IPS-20b (cell line): Measurements from ENCODE around the gene TRPV3.

Experiments used
- H3K27ac ChIP-seq: one replicate; pipeline ENCODE4 v1.5.1; 2013; ENCODE audit warnings: low read length
- H3K27me3 ChIP-seq: 2 replicates; pipeline ENCODE4 v1.6.1; 2013; ENCODE audit warnings: mild to moderate bottlenecking, low read length, inconsistent platforms; ENCODE audit not compliant: insufficient read depth
- H3K36me3 ChIP-seq: 2 replicates; pipeline ENCODE4 v1.6.1; 2013; ENCODE audit warnings: low read depth, mild to moderate bottlenecking, inconsistent platforms, low read length, moderate library complexity; ENCODE audit not compliant: insufficient read depth
- H3K4me1 ChIP-seq: 2 replicates; pipeline ENCODE4 v1.6.1; 2013; ENCODE audit warnings: mild to moderate bottlenecking, control low read depth, inconsistent platforms, low read length, moderate library complexity; ENCODE audit not compliant: insufficient read depth
- H3K4me3 ChIP-seq: 2 replicates; pipeline ENCODE4 v1.5.1; 2013; ENCODE audit warnings: mild to moderate bottlenecking, low read length, inconsistent platforms
- H3K9ac ChIP-seq: 2 replicates; pipeline ENCODE4 v1.6.1; 2013; ENCODE audit warnings: low read depth, mild to moderate bottlenecking, inconsistent platforms, low read length, moderate library complexity
- H3K9me3 ChIP-seq: 2 replicates; pipeline ENCODE4 v1.6.1; 2013; ENCODE audit warnings: mild to moderate bottlenecking, low read depth, low read length, inconsistent platforms; ENCODE audit not compliant: insufficient read depth

The TRPV3 gene

DNA sequence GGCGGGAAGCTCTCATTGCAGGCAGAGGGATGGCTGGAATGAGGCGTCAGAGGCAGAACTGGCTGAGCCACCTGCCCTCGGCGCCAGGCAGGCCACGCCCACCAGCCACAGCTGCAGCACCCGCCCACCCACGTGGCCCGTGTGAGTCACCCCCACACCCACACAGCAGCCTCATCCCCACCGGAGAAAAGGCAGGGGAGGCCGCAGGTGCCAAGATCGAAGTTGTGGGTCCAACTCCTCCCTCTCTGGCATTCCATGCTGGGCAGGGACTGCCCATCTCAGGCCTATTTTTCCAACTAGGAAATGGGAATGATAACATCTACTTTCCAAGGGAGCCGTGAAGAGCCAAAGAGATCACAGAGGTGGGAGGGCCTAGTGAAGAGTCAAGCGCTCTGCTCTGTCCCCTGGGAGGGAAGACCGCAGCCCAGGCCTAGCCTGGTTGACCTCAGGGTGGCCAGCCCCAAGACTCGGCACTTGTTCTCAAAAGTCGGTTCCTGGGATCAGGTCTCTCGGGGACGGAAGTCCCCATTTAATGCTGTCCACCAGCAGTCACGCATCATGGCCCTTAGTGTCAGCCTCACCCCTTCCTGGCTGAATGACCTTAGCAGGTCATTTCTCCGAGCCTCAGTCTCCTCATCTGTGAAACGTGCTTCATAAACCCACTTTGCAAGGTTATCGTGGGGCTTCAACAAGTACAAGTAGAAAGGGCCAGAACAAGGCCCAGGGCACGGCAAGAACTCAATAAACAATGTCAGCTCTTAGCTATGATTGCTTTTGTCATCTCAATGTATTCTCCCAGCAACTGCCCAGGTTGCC, at the start of gene TRPV3:
Gene TRPV3, minus strand, starts transcription at position 45 of the 816 bp plus-strand sequence. CDS start 2,962 bp downstream, outside the sequence.
- Histone ChIP-seq H3K9ac (no peak within 1 kb of the TSS), H3K4me1 (no peaks in the 10 kb centered on the region), H3K27me3 (no peaks in the 10 kb centered on the region), H3K9me3 (no peaks in the 10 kb centered on the region), H3K36me3 (no peaks in the 10 kb centered on the region), H3K4me3 (no peak within 1 kb of the TSS), H3K27ac (no peak within 1 kb of the TSS)

- no peak overlapping the region for H3K9ac ChIP-seq
- no peak overlapping the region for H3K27ac ChIP-seq
- H3K4me3 ChIP-seq: no peak overlapping the region
- no peaks in the 10 kb centered on the region for H3K27me3 ChIP-seq
- H3K4me1 ChIP-seq: no peaks in the 10 kb centered on the region
- no peaks in the 10 kb centered on the region for H3K9me3 ChIP-seq
- H3K36me3 ChIP-seq: peaks cover 23% of the 10 kb centered on the region
These were observed 46.3 kb upstream of the TRPV3 start for GRCh38 chr17:3603870-3604259.

DNA sequence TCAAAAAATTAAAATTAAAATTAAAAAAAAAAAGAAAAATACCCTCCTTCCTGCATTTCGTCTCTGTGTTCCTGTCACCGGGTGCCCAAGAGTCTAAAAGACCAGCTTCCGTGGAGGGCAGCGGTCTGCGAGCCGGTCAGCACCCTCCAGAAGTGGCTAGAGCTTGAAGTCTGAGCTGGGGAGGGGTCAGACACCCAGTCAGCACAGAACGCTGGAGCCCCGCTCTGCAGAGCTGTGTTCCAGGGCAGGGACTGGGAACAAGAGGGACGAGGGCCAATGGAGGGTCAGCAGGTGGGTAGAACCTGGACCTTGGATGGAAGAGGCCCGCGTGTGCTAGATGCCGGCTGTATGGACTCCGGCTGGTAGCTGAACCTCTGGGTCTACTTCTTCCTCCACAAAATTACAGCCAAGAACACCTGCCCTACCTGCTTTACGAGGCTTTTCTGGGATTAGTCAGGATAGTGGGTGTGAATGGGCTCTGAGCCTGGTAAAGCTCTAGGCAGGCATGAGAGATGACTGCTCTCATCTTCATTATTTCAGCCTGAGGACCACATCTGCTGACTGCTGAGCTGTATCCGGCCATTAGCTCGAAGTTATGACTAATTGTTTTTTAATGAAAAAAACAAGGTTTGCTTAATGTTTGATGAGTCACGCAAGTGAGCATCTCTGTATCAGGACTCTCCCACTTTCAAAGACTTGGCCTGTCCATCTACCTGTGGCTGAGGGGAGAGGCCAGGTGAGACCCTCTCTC, 45.7 kb upstream of the TRPV3 start:
- Histone ChIP-seq H3K27me3 (no peaks in the 10 kb centered on the region), H3K36me3 (peaks cover 17% of the 10 kb centered on the region), H3K9ac (no peak overlapping the region), H3K27ac (no peak overlapping the region), H3K4me1 (no peaks in the 10 kb centered on the region), H3K9me3 (no peaks in the 10 kb centered on the region), H3K4me3 (no peak overlapping the region)

GRCh38 chr17:3602499-3602898, 44.9 kb upstream of the TRPV3 start:
- H3K4me3 ChIP-seq: no peak overlapping the region
- peaks cover 10% of the 10 kb centered on the region; the same call in 1 of the 2 replicates for H3K36me3 ChIP-seq
- H3K9ac ChIP-seq: no peak overlapping the region
- no peaks in the 10 kb centered on the region for H3K27me3 ChIP-seq
- no peak overlapping the region for H3K27ac ChIP-seq
- H3K9me3 ChIP-seq: no peaks in the 10 kb centered on the region
- no peaks in the 10 kb centered on the region for H3K4me1 ChIP-seq

- Histone ChIP-seq H3K4me1 (no peaks in the 10 kb centered on the region), H3K9ac (no peak overlapping the region), H3K36me3 (no peaks in the 10 kb centered on the region), H3K4me3 (no peak overlapping the region), H3K9me3 (no peaks in the 10 kb centered on the region), H3K27me3 (no peaks in the 10 kb centered on the region), H3K27ac (no peak overlapping the region)
These were observed 43.1 kb upstream of the TRPV3 start for GRCh38 chr17:3600529-3601205.

- Histone ChIP-seq H3K4me3 (no peak overlapping the region), H3K9ac (no peak overlapping the region), H3K9me3 (no peaks in the 10 kb centered on the region), H3K27me3 (no peaks in the 10 kb centered on the region), H3K36me3 (no peaks in the 10 kb centered on the region), H3K4me1 (no peaks in the 10 kb centered on the region), H3K27ac (no peak overlapping the region)
These were observed 40.5 kb upstream of the TRPV3 start for GRCh38 chr17:3598078-3598477.

DNA sequence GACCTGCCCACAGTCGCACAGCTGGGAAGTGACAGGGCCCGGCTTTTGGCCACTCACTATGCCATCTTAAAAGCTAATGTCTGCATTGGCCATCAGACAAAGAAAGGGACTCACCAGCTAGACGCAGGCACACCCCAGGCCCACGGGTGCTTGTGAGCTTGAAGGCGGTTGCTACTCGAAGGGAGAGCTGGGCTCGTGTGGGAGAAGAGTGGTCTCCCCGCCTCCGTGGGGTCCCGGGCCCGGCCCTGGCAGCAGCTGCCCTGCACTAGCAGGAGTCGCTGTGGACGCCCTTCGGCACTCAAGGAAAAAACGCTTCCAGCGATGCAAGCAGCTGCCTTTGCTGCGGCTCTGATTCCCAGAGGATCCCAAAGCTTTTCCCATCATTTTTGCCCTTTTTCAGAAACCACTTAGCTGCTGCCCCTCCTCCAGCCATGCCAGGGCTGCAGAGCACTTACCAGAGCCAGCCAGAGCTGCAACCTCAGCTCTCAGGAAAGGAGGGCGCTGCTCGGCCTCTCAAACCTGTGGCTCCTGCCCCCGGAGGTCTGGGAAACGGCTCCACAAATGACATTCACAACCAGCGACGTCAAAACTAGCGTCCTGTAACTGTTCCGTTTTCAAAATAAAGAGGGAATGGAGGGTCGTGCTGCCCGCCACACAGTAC, 39.3 kb upstream of the TRPV3 start:
- H3K9me3 ChIP-seq: no peaks in the 10 kb centered on the region

GRCh38 chr17:3594976-3595375, 37.4 kb upstream of the TRPV3 start:
- H3K27me3 ChIP-seq: no peaks in the 10 kb centered on the region
- H3K4me1 ChIP-seq: no peaks in the 10 kb centered on the region
- no peak overlapping the region; the same call in 1 of the 2 replicates for H3K9ac ChIP-seq
- peaks cover 6% of the 10 kb centered on the region; the same call in 1 of the 2 replicates for H3K36me3 ChIP-seq
- no peak overlapping the region for H3K4me3 ChIP-seq
- H3K9me3 ChIP-seq: no peaks in the 10 kb centered on the region
- no peak overlapping the region for H3K27ac ChIP-seq

More for the DNA sequence above, 39.3 kb upstream of the TRPV3 start:
- no peak overlapping the region for H3K27ac ChIP-seq
- no peaks in the 10 kb centered on the region for H3K36me3 ChIP-seq
- H3K4me1 ChIP-seq: no peaks in the 10 kb centered on the region
- no peak overlapping the region for H3K9ac ChIP-seq
- no peaks in the 10 kb centered on the region for H3K27me3 ChIP-seq
- H3K4me3 ChIP-seq: no peak overlapping the region

GRCh38 chr17:3594051-3594800, 36.6 kb upstream of the TRPV3 start:
- H3K9ac ChIP-seq: no peak overlapping the region
- no peak overlapping the region for H3K4me3 ChIP-seq

DNA sequence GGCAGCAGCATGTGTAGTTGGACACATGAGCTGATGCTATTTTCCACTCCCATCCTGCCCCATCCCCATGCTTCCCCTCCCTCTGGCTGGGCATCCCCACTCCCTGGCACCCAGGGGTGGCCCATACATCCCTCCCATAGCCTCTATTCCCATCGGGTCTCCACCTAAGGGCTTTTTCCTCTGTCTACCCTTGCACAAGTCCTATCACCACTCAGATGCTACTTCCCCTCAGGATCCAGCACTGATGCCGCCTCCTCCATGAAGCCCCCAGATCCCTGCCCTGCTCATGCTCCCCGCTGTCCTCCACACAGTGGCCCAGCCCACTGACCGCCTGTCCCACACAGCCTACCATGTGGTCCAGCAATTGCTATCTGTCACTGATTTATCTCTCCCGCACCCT, 35.8 kb upstream of the TRPV3 start:
- Histone ChIP-seq H3K27me3 (no peaks in the 10 kb centered on the region), H3K9me3 (no peaks in the 10 kb centered on the region), H3K4me1 (no peaks in the 10 kb centered on the region), H3K4me3 (no peak overlapping the region), H3K9ac (no peak overlapping the region), H3K36me3 (peaks cover 11% of the 10 kb centered on the region), H3K27ac (no peak overlapping the region)

More at GRCh38 chr17:3594051-3594800, 36.6 kb upstream of the TRPV3 start:
- no peaks in the 10 kb centered on the region for H3K27me3 ChIP-seq
- peaks cover 6% of the 10 kb centered on the region; the same call in 1 of the 2 replicates for H3K36me3 ChIP-seq
- H3K27ac ChIP-seq: no peak overlapping the region
- no peaks in the 10 kb centered on the region for H3K9me3 ChIP-seq
- no peaks in the 10 kb centered on the region for H3K4me1 ChIP-seq
